ENCODE results near the gene MAML2.
"Not testable (repeated sequence)": the region's sequence is repeated elsewhere in the genome, so short reads cannot be mapped to it uniquely, and the experiment has no call there.

MAML2 gene

GRCh38 chr11:96293109-96293508 lies 49.9 kb downstream of the MAML2 start:
- TF ChIP-seq CTCF (IDR thresholded peaks at IDR 0.05; ENCODE audit: extremely low read depth, missing control alignments): no peak
- DNase-seq (ENCODE audit: low spot score): no peak

DNA sequence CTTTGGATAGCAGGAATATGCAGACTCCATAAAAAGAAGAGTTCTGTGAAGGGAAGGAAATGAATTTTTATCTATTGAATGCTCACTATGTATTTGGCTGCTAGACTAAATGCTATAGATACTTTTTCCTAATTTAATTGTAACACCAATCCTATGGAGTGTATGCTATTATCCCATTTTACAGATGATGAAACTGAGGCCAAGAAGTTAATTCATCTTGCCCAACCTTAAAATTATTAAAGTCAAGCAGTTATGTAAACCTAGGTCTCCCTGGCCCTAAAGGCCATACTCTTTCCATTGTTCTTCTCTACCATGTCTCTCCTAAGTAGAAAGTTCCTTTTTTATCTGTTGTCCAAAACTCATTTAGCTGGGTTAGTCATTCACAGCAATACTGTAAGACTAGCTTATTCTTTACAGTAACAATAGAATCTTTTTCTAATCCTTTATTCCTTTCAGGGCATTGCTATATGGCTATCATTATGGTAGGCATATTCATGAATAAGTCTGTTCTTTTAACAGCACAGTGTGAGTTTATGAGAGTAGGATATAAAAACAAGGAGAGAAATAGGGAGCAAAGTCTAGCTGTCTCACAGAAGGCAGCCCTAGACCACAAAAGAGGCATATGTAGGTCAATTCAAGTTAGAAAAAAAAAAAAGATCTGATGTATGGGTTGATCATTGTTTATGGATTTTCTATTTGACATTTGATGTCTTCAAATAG lies 50.5 kb downstream of the MAML2 start:
- no peak for DNase-seq (ENCODE audit: low spot score)
- no peak for TF ChIP-seq CTCF (IDR thresholded peaks at IDR 0.05; ENCODE audit: extremely low read depth, missing control alignments)

GRCh38 chr11:96290631-96291030 lies 52.4 kb downstream of the MAML2 start:
- no peak for TF ChIP-seq CTCF (IDR thresholded peaks at IDR 0.05; ENCODE audit: extremely low read depth, missing control alignments)
- no peak for DNase-seq (ENCODE audit: low spot score)

GRCh38 chr11:96290031-96290430 lies 53.0 kb downstream of the MAML2 start:
- TF ChIP-seq CTCF (IDR thresholded peaks at IDR 0.05; ENCODE audit: extremely low read depth, missing control alignments): no peak
- DNase-seq (ENCODE audit: low spot score): no peak

- no peak for TF ChIP-seq CTCF (IDR thresholded peaks at IDR 0.05; ENCODE audit: extremely low read depth, missing control alignments)
- peak; percentile 21 for DNase-seq (ENCODE audit: low spot score)
Observed at GRCh38 chr11:96288915-96289314, 54.1 kb downstream of the MAML2 start.

DNA sequence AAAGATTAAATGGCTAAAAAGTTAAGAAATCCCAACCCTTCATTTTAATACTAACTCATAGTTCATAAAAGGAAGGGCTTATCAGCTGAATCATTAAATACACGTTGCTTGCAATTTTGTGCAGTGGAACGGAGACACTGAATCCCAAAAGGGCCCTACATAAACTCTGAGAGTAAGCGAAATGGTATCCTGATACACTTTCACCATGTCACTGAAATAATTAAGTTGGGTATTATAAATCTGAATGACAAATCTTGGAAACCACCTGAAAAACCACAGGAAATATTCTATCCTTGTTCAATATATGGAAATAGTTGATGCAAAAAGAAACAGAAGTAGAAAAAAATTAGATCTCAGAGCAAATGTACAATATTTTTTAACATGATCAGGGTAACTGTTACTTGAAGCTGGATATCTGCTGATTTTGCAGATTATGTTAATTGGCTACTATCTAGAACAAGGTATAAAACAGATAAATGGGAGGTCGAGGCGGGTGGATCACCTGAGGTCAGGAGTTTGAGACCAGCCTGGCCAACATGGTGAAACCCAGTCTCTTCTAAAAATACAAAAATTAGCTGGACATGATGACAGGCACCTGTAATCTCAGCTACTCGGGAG lies 55.1 kb downstream of the MAML2 start:
- TF ChIP-seq CTCF (IDR thresholded peaks at IDR 0.05; ENCODE audit: extremely low read depth, missing control alignments): no peak
- DNase-seq (ENCODE audit: low spot score): no peak

DNA sequence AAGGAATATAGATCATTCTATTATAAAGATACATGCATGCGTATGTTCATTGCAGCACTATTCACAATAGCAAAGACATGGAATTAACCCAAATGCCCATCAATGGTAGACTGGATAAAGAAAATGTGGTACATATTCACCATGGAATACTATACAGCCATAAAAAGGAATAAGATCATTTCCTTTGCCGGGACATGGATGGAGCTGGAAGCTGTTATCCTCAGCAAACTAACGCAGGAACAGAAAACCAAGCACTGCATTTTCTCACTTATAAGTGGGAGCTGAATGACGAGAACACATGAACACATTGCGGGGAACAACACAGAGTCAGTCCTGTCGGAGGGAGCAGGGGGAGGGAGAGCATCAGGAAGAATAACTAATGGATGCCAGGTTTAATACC lies 57.0 kb downstream of the MAML2 start:
- DNase-seq (ENCODE audit: low spot score): not testable (repeated sequence)

- no peak for DNase-seq (ENCODE audit: low spot score)
- no peak for TF ChIP-seq CTCF (IDR thresholded peaks at IDR 0.05; ENCODE audit: extremely low read depth, missing control alignments)
Observed at GRCh38 chr11:96284917-96285316, 58.1 kb downstream of the MAML2 start.

Measured in GM20000 (cell line).